ENCODE measurements around the gene CLCN6.

CLCN6 gene

GRCh38 chr1:11850156-11850555 is 44.2 kb downstream of the CLCN6 start:
- Histone ChIP-seq H3K9me3 (no peaks in the 10 kb centered on the region), H3K36me3 (no peaks in the 10 kb centered on the region), H3K27me3 (no peaks in the 10 kb centered on the region), H3K4me1 (peaks cover 21% of the 10 kb centered on the region), H3K4me3 (ENCODE audit: low read depth, low read length) (no peak overlapping the region)
- TF ChIP-seq, protein P1, sequence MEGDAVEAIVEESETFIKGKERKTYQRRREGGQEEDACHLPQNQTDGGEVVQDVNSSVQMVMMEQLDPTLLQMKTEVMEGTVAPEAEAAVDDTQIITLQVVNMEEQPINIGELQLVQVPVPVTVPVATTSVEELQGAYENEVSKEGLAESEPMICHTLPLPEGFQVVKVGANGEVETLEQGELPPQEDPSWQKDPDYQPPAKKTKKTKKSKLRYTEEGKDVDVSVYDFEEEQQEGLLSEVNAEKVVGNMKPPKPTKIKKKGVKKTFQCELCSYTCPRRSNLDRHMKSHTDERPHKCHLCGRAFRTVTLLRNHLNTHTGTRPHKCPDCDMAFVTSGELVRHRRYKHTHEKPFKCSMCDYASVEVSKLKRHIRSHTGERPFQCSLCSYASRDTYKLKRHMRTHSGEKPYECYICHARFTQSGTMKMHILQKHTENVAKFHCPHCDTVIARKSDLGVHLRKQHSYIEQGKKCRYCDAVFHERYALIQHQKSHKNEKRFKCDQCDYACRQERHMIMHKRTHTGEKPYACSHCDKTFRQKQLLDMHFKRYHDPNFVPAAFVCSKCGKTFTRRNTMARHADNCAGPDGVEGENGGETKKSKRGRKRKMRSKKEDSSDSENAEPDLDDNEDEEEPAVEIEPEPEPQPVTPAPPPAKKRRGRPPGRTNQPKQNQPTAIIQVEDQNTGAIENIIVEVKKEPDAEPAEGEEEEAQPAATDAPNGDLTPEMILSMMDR (IDR thresholded peaks at IDR 0.05; ENCODE audit: low read depth, low read length), result no peak
- no peak for DNase-seq

- Histone ChIP-seq H3K4me1 (peaks cover 17% of the 10 kb centered on the region), H3K9me3 (no peaks in the 10 kb centered on the region), H3K36me3 (no peaks in the 10 kb centered on the region), H3K4me3 (ENCODE audit: low read depth, low read length) (no peak overlapping the region), H3K27me3 (no peaks in the 10 kb centered on the region)
- TF ChIP-seq, protein P1 (IDR thresholded peaks at IDR 0.05; ENCODE audit: low read depth, low read length), result no peak
- no peak for DNase-seq
Measured at GRCh38 chr1:11851180-11851579, 45.2 kb downstream of the CLCN6 start.

DNA sequence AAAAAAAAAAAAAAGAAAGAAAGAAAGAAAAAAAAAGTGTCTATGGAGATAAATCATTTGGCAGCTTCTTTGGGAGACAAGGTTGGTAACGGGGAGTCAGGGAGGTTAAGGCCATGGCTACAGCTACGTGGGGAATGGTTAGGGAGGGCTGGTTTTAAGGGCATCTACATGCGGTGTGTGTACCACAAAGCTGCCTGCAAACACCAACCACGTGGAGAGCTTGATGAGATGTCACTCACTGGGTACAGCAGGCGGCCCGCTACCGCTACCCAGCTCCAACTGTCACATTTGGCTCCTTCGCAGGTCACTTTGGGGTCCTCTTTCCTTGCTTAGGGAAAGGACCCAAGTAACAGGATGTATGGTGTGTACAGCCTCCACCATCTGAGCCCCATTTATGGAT is 48.5 kb downstream of the CLCN6 start:
- TF ChIP-seq, protein P1 (IDR thresholded peaks at IDR 0.05; ENCODE audit: low read depth, low read length), result no peak
- Histone ChIP-seq H3K4me3 (ENCODE audit: low read depth, low read length) (no peak overlapping the region), H3K36me3 (no peaks in the 10 kb centered on the region), H3K27me3 (peaks cover 11% of the 10 kb centered on the region), H3K4me1 (no peaks in the 10 kb centered on the region), H3K9me3 (no peaks in the 10 kb centered on the region)
- no peak for DNase-seq

DNA sequence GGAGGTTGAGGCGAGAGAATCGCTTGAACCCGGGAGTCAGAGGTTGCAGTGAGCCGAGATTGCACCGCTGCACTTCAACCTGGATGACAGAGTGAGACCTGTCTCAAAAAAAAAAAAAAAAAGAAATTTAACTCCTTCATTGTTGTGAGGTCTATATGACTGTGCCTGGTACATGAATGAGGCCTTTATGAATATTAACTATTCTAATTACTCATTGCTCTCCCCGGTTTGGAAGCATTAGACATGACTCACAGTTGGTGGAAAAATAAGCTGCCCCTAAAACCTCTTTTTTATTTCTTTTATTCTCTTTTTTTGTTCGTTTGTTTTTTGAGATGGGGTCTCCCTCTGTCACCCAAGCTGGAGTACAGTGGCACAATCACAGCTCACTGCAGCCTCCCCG is 49.4 kb downstream of the CLCN6 start:
- Histone ChIP-seq H3K4me1 (no peaks in the 10 kb centered on the region), H3K36me3 (no peaks in the 10 kb centered on the region), H3K4me3 (ENCODE audit: low read depth, low read length) (no peak overlapping the region), H3K27me3 (peaks cover 11% of the 10 kb centered on the region), H3K9me3 (no peaks in the 10 kb centered on the region)
- DNase-seq, result no peak
- TF ChIP-seq, protein P1 (IDR thresholded peaks at IDR 0.05; ENCODE audit: low read depth, low read length), result no peak

- TF ChIP-seq, protein P1 (IDR thresholded peaks at IDR 0.05; ENCODE audit: low read depth, low read length), result no peak
- H3K9me3 ChIP-seq, result no peaks in the 10 kb centered on the region
- H3K27me3 ChIP-seq, result peaks cover 11% of the 10 kb centered on the region
- H3K36me3 ChIP-seq, result no peaks in the 10 kb centered on the region
- H3K4me1 ChIP-seq, result no peaks in the 10 kb centered on the region
- DNase-seq, result no peak
- no peak overlapping the region for H3K4me3 ChIP-seq (ENCODE audit: low read depth, low read length)
Measured at GRCh38 chr1:11856698-11857097, 50.7 kb downstream of the CLCN6 start.

DNA sequence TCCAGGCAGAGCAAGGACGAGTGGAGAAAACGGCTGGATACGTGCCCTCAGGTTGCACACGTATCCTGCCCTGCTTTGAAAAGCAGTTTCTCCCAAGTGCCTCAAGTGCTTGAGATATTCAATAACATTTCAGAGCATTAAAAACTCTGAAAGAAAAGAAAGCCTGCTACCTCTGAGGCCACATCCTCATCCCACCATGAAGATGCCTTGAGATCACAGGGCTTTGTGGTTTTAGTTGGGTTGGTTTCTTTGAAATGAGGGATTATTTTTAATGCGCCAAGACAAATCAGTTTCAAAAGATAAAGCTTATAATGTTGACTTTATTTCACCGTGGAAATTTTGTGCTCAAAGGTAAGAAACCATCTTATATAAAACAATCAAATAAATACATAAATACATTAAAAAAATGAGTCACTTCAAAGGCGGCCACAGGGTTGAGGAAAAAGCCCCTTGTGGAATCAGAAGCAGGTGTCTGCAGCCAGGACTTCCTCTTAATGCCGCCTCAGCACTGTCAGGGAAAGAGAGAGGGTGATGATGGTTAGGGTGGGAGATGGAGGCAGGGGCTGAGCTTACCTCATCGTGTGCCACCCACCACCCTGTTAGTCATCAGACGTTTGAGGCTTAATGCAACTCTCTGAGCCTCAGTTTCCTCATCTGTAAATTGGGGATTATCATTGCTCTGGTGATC is 51.3 kb downstream of the CLCN6 start:
- H3K4me3 ChIP-seq (ENCODE audit: low read depth, low read length), result no peak overlapping the region
- H3K27me3 ChIP-seq, result peaks cover 11% of the 10 kb centered on the region
- no peaks in the 10 kb centered on the region for H3K4me1 ChIP-seq
- no peak for DNase-seq
- no peaks in the 10 kb centered on the region for H3K36me3 ChIP-seq
- TF ChIP-seq, protein P1 (IDR thresholded peaks at IDR 0.05; ENCODE audit: low read depth, low read length), result no peak
- no peaks in the 10 kb centered on the region for H3K9me3 ChIP-seq
